SH-SY5Y (cell line): Measurements from ENCODE around the gene YIPF3.

Source experiments
- GATA2 ChIP-seq: IDR thresholded peaks from 2 replicates; pipeline ENCODE4 v1.6.1; 2011; ENCODE audit warnings: mild to moderate bottlenecking, low read depth, low read length
- GATA3 ChIP-seq: IDR thresholded peaks from 2 replicates; pipeline ENCODE4 v1.6.1; 2011; ENCODE audit warnings: low read depth, mild to moderate bottlenecking, low read length, moderate library complexity

- TF ChIP-seq GATA2 (no peak), GATA3 (no peak)
Measured at GRCh38 chr6:43490523-43490939, 26.2 kb downstream of the YIPF3 start.
